NOMO-1 (cell line): ENCODE measurements around the gene SETBP1.

Experiments used
- DNase-seq, 2 experiments: peaks; one replicate each; lab custom pipeline; 2025; ENCODE audit not compliant: unreplicated experiment in 2 of 2; lab: John Stamatoyannopoulos, UW

SETBP1 gene

DNA sequence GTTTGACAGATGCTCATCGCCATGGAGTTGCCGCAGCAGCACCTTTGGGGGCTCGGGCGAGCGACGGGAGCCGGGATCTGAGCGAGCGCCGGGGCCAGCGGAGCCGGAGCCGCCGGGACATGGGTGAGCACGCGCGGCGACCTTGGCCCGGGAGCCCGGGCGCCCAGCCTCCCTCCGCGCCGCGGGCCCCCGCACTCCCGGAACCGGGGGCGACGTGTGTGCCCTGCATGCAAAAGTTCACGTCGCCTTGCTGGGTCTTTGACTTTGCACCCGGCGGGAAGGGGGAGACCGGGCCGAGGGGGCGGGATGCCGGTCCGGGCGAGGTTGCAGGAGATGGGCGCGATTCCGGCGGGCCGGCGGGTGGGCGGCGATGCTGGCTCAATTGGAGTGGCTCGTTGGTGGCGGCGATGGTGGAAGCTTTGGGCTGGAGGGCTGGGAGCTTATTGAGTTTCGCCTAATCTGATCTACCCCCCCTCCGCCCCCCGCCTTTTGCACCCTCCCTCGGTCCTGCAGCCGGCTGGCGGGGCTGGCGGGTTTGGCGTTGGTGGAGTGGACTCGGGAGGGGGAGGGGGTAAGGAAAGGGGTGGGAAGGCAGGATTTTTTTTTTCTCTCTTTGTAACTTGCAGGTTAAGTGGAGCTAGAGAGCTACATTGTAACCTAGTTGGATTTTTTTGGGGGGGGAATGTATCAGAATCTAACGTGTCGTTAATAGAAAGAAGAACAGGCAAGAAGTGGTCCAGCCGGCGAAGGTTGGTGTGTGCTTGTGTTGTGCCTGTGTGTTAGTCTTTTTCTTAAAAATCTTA lies at the start of gene SETBP1:
Gene SETBP1, plus strand, starts transcription at position 616 of the 803 bp plus-strand sequence. CDS start 20,459 bp downstream, outside the sequence.
- peak in 1 of 2 experiments; percentile 6 for DNase-seq

GRCh38 chr18:44632469-44633145 lies 48.1 kb upstream of the SETBP1 start:
- DNase-seq, result no peak

DNA sequence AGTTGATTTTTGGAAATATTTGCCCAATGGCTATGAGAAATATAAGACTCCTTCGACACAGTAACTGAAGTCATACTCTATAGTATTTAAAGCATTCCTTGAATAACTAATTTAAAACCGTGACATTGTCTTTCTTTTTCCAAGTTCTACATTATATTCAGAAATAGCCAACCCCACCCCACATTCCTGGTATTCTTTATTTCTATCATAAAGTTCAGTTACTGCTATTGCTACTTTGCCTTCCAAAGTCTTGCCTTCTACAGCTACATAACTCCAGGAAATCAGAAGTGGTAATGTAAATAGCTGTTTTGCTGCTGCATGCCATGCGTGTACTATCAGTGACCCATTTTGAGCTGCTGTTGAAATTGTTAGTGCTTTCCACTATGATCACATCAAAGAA lies 45.1 kb upstream of the SETBP1 start:
- no peak for DNase-seq

DNA sequence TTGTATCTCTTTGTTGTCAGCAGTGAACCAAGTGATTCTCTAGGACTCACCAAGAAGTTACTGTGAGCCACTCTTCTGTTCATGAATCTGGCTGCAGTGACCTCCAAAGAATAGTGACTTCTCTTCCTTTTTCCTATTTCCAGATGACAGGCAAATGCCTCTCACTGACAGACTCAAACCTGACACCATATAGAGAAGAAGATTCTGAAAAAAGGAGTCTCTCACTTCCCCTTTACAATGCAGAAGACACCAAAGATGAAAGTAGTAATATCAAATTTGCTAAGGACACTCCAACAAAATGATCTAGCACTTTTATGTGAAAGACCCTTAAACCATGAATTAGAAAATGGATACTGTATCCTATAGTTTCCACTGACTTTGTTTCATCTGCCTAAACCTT lies 44.4 kb upstream of the SETBP1 start:
- peak in 1 of 2 experiments; percentile 11 for DNase-seq

GRCh38 chr18:44637210-44638033 lies 43.3 kb upstream of the SETBP1 start:
- DNase-seq, result no peak

DNA sequence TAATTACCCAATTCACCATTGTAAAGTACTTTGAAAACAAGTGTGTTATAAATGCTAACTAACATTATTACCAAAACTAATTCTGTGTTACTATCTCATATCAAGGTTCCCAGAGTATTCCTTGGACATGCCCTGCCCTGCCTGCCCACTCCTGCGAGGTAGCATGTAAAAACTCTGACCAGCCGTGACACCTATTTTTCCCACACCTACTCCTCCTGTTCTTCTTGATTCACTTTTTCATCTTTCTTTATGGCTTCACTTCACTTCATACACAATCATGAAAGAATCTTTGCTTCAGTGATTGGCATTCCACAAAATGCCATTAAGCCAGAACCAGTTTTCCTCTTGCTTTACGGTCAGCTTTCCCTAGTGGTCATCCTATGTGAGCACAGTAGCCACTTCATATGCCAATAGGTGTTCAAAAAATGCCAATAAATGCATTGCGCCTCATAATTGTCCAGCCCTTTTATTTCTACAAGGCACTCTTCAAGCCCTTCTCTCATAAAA lies 42.6 kb upstream of the SETBP1 start:
- DNase-seq, result no peak

GRCh38 chr18:44638811-44639210 lies 41.9 kb upstream of the SETBP1 start:
- DNase-seq, result no peak

GRCh38 chr18:44643004-44643403 lies 37.7 kb upstream of the SETBP1 start:
- DNase-seq, result no peak

- DNase-seq, result no peak
Measured at GRCh38 chr18:44651478-44651877, 29.2 kb upstream of the SETBP1 start.

DNA sequence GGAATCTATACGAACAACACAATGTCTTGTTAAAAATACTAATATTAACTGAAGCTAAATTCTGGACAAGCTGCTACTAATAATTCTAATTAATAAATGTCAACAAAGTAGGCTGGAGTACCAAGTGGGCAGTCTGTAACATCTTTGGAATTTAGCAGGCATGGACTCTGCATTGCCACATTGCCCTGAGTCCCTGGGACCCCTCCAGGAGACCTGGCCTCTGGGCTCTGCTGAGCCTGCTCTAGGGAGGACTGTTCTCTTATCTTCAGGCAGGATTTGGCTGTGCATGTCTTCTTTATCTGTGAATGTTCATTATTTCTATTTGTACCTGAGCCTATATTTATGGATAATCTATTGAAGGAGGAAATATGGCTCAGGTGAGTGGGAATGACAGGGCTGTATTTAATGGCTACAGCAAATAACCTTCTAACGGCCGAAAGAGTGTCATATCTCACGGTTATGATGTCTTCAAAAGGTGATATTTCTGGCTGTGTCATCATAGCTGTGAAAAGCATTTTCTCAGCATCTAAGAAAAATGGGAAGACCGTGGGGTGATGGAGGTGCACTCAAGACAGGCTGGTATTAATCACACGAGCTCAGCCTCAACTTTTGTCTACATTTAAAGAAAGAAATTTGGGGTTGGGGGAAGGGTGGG lies 28.6 kb upstream of the SETBP1 start:
- DNase-seq, result no peak

- no peak for DNase-seq
Measured at GRCh38 chr18:44652722-44653121, 28.0 kb upstream of the SETBP1 start.

DNA sequence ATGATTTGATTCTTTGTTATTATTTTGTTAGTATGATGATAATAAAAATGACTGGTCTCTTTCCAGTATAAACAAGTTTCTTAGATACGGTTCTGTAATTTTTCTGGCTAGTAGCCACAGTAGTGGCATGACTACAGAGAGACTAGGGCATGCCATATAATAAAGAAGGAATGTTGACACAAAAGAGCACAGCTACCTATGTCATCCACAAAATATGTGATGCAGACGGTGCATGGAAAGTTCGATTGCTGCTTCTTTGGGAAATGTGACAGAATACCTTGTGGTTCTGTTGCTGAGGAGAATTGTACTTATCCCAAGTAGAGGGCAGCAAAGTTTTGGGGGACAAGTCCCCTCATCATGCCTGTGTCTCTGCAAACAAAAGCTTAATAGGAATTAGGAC lies 26.1 kb upstream of the SETBP1 start:
- DNase-seq, result no peak

GRCh38 chr18:44655435-44655834 lies 25.3 kb upstream of the SETBP1 start:
- no peak for DNase-seq

DNA sequence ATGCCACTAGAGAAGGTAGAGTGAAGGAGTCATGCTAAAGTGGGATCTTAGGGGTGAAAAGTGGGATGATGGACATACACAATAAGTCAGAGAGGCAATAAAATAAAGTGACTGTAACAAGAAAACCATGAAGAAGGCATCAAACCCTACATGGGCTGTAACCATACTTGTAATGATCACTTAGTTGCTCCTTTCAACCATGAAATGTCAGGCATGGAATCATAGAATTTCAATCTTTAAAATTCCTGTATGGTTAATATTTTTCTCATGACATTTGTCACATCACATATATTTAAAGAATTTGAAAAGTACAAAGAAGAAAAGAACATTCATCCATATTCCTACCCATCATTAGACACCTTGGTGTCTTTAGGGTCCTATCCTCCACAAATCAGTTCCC lies 20.9 kb upstream of the SETBP1 start:
- DNase-seq, result no peak

DNA sequence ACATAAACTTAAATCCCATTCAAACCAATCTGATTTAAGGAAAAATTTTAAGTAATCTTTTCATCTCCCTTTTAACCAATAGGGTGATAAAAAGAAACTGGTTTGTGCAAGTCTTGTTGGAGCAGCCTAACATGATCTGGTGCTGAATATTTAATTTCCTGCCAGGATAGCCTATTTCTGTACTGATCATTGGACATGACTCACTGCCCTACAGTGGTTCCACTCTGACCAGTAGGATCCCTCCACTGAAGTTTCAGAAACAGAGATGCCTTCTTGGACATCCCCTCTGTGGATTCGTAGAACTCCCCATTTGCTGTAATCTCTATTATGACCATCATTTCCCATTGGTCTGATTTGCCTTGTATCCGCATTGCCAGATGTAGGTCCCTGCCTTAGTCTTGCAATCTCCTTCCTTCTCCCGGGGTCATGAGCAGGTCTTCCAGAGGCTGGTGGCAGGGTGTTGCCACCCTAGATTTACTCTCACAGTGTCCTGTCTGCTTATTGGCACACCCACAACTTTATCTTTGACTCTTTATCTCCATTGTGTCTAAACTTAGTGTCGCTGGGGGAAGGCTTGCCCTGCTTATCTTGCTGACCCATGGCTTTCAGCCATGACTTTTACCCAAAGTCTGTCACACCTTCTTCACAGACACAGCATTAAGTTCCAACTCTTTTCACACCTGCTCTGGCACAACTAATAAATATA lies 12.3 kb upstream of the SETBP1 start:
- no peak for DNase-seq

- DNase-seq, result no peak
Measured at GRCh38 chr18:44671914-44672313, 8.8 kb upstream of the SETBP1 start.

DNA sequence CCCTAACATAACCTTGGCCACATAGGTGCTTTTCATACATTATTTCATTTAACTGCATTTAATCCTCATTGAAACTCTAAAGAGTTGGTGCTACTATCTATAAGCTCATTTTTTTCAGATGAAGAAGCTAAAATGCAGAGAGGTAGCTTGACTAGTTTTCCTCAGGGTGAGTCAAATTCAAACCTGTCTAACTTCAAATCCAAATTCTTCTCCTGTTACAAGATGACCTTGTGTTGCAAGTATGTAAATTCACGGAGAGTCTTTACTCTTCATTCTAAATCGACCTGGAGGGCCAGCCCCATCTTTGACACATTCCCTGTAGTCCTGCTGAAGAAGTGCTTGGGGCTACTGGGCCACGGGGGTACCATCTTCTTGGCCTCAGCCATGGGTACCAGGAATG lies 8.2 kb upstream of the SETBP1 start:
- no peak for DNase-seq

GRCh38 chr18:44673256-44673880 lies 7.3 kb upstream of the SETBP1 start:
- no peak for DNase-seq

DNA sequence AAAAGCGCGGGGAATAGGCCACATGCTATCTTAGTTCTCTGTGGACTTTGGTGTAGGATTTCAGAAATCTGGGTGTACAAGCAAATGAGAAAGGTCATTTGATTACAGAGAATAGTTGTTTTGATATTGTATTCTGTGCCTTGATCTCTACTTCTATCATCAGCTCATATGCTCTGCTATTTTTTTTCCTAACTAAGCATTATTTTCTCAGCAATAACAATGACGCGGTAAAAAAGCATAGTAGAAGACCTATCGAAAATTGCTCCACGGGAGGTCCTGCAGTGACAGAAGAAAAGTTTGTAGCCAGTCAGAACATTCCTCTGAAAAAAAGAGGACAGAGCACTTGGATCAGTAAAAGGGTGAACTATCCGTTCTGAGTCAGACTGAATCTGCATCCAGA lies 2.8 kb upstream of the SETBP1 start:
- no peak for DNase-seq

- no peak for DNase-seq
Measured at GRCh38 chr18:44678725-44679055, 2.0 kb upstream of the SETBP1 start.
